NCI-H2196 treated with DMSO at 0.1 percent for 48 hours (cell line): Measurements from ENCODE around the gene GLIS1.

Source experiments
- DNase-seq: peaks from one replicate; lab custom pipeline; 2025; ENCODE audit not compliant: unreplicated experiment; lab: John Stamatoyannopoulos, UW

The GLIS1 gene

DNA sequence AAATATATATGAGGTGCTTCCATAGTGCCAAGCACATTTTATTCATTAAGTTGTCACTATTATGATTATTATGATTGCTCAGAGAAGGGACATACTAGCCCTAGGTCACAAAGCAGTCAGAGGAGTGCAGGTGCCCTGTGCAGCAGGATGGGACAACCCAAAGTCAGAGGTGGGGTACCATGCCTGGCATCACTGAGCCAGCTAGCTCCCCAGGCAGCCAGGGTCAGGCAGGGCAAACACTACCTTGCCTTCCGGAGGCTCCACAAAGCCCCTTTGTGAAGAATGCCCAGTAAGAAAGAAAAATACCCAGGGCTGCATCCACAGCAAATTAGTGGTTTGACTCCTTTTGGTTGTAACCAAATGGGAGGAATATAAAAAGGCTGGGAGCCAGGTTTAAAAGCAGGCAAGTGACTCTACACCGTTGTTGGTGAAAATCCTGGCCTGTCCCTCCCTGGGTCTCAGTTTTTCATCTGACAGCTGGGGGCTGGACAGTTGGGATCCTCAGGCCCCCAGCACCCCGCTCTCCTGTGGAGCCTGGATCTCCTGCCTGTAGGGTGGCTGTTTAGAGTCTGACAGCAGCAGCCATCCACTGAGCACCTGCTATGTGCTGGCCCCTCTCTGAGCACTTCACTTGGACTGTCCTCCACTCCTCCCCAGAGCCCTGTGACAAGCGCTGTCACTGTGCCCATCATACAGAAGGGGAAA lies 98.8 kb downstream of the GLIS1 start:
- DNase-seq = no peak

GRCh38 chr1:53639251-53639763 lies 99.7 kb downstream of the GLIS1 start:
- DNase-seq = no peak

- no peak for DNase-seq
Measured at GRCh38 chr1:53638360-53639035, 100.5 kb downstream of the GLIS1 start.

GRCh38 chr1:53637511-53638359 lies 101.2 kb downstream of the GLIS1 start:
- no peak for DNase-seq

GRCh38 chr1:53636621-53637171 lies 102.3 kb downstream of the GLIS1 start:
- DNase-seq = no peak

- DNase-seq = no peak
Measured at GRCh38 chr1:53634571-53634979, 104.4 kb downstream of the GLIS1 start.

GRCh38 chr1:53633073-53633704 lies 105.8 kb downstream of the GLIS1 start:
- DNase-seq = no peak

DNA sequence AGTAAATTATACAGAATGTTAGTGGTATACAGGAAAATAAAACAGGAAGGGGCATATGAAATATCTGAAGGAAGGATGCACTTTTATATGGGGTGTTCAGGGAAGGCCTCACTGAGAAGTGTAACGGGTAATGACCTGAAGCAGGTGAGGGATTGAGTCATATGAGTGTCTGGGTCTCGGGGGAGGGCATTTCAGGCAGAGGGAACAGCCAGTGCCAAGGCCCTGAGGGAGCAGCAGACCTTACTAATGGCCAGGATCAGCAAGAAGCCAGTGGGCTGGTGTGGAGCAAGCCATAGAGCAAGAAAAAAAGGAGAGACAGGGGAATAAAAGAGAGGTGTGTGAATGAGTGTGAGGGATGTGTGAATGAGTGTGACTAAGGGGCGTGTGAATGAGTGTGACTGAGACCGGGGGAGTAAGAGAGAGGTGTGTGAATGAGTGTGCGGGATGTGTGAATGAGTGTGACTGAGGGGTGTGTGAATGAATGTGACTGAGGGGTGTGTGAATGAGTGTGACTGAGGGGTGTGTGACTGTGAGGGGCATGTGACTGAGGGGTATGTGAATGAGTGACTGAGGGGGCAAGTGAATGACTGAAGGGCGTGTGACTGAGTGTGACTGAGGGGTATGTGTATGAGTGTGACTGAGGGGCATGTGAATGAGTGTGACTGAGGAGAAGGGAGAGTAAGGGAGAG lies 107.2 kb downstream of the GLIS1 start:
- no peak for DNase-seq

DNA sequence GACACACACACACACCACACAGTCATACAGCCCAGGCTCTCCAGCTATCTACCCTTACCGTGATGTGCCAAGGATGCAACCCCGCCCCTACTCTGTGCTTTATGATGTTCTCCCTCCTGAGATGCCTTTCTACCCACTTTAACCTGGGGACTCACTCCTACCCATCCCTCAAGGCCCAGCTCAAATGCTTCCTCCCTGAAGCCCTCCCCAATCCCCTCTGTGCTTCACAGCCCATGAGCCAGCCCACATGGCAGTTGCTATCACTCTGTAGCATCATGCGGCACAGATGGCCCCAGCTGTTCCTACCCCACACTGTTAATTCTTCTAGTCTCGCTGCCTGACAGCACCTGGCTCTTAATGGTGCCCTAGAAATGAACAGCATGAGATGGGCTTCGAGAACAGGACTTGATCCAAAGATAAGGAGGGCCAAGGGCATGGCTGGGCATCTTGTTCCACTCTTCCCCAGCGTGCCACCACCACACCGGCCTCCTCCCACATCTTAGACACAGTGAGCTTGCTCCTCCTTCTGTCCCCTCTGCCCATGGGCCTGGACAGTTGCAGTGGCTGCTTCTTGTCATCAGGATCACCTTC lies 109.8 kb downstream of the GLIS1 start:
- DNase-seq = no peak

DNA sequence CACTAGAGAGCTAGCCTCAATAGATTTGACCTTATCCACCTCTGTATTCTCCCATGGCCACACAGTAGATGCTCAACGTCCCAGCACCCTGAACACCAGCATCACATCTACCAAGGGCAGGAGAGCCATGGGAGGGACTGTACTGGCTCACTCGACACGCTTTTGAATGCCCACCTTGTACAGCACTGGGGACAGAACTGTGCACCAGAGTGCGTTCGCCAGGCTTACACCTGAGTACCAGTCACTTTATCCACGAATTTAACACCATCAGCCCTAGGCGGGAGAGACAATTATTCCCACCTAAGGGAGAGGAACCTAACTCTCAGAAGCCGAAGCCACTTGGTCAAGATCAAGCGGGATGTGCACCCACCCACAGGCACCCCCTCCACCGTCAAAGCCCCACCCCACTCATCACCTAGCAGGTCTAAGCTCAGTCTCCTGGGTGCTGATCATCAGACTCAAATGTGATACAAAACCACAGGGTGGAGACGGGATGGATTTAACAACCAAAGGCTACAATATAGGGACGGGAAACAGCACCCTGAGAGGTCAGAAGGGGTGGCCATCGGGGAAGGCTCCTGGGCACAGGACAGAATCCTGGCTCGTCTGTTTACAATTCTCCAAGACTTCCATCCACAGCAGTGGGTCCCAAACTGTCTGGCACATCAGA lies 110.5 kb downstream of the GLIS1 start:
- no peak for DNase-seq

- DNase-seq = no peak
Measured at GRCh38 chr1:53627666-53628065, 111.3 kb downstream of the GLIS1 start.

GRCh38 chr1:53627031-53627430 lies 111.9 kb downstream of the GLIS1 start:
- DNase-seq = no peak

GRCh38 chr1:53626616-53627015 lies 112.3 kb downstream of the GLIS1 start:
- no peak for DNase-seq

GRCh38 chr1:53625766-53626520 lies 113.0 kb downstream of the GLIS1 start:
- no peak for DNase-seq

GRCh38 chr1:53625049-53625448 lies 113.9 kb downstream of the GLIS1 start:
- DNase-seq = no peak

DNA sequence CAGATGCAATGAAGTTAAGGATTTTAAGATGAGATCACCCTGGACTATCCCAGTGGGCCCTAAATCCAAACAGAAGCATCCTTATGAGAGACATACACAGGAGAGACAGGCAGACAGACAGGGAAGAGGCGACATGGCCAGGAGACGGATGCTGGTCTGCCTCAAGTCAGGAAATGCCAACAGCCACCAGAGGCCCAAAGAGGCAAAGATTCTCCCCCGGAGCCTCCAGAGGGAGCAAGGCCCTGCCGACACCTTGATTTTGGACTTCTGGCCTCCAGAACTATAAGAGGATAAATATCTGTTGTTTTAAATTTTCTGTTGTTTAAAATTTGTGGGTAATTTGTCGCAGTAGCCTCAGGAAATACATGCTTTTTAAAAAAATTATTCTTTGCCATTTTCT lies 116.4 kb downstream of the GLIS1 start:
- no peak for DNase-seq

DNA sequence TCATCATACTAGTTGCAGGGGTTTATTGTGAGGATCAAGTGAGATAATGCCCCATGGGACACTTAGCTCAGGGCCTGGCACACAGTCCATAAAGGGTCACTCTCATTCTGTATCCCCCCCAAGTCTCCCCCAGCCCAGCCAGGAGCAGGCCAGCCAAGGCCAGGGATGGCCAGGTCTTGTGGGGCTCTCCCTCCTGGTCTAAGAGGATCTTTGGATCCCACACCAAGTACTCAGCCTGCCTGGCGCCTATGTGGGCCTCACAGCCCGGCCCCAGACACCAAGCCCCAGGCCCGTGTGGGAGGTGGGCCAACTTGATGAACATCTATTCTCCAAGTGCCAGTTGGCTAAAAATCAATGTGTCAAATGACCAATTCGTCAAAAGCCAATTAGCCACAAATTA lies 117.8 kb downstream of the GLIS1 start:
- DNase-seq = no peak

DNA sequence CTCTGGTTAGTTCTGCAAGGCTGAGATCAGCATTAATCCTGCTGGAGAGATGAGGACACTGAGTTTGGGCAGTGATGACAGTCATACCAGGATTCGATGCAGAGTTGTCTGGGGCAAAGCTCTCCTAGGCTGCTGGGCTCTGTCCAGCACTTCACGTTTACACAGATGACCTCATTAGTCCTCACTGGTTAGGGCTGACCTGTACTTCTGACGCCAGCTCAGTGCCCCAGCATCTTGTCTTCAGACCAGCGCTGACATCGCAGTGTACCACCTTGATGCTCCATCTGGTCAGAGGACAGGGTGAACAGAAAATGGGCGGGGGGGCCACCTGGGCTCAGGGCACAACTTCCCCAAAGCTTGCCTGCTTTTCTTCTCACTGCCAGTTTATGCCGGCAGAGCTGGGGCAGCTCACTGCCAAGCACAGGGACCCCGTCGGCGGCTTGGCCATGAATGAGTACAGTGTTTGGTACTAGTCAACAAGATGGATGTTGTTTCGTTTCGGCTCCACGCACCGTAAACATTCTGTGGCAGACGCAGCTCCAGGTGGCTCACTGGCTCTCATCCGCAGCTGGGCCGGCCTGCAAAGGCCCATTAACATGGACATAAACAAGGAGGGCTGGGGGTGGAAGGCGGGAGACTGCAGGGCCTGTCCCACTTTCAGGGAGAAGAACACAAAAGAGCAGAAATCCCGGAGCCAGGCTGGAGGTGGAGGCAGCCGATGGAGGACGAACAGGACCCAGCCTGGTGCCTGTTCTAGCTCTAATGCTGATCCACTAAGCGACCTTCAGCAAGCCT lies 118.7 kb downstream of the GLIS1 start:
- no peak for DNase-seq
